Measurements from ENCODE around the gene SHBG. TPM values are rescaled to one million over a fixed set of nuclear protein-coding genes. Genes with fewer than 3 reads are reported as not detected.

The SHBG gene
- total RNA-seq, 1 donor from 2014 or later: 1.4 TPM

DNA sequence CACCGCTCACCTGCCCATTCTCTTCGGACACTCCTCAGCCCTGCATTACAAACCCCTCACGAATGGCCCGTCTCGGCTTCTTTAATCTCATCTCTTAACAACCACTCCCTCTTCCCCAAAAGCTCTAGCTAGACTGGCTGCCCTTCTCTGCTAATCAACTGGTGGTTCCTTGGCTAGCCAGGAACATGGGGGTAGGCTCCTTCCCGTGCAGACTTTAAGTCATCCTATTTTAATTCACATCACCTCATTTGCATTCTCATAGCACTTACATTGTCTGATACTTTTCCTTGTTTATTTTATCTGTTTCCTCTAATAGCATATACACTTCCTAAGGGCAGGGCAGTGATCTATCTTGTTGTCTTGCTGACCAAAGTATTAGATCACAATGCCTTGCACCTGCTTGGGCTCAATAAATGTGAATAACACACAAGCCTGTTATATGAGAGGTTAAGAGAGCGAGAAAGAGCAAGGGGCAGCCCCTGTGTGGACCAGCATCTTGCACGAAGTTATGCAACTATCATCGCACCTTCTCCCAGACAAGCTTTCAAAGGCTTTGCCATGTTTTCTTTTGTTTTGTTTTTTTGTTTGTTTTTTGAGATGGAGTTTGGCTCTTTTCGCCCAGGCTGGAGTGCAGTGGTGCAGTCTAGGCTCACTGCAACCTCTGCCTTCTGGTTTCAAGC lies 47.6 kb downstream of the SHBG start:
- no peak overlapping the region for H3K27ac Mint-ChIP-seq (ENCODE audit: unreplicated experiment)
- TF ChIP-seq, protein P1, sequence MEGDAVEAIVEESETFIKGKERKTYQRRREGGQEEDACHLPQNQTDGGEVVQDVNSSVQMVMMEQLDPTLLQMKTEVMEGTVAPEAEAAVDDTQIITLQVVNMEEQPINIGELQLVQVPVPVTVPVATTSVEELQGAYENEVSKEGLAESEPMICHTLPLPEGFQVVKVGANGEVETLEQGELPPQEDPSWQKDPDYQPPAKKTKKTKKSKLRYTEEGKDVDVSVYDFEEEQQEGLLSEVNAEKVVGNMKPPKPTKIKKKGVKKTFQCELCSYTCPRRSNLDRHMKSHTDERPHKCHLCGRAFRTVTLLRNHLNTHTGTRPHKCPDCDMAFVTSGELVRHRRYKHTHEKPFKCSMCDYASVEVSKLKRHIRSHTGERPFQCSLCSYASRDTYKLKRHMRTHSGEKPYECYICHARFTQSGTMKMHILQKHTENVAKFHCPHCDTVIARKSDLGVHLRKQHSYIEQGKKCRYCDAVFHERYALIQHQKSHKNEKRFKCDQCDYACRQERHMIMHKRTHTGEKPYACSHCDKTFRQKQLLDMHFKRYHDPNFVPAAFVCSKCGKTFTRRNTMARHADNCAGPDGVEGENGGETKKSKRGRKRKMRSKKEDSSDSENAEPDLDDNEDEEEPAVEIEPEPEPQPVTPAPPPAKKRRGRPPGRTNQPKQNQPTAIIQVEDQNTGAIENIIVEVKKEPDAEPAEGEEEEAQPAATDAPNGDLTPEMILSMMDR (IDR thresholded peaks at IDR 0.05): no peak
- H3K4me1 Mint-ChIP-seq (ENCODE audit: unreplicated experiment): peaks cover 2% of the 10 kb centered on the region
- H3K27me3 Mint-ChIP-seq (ENCODE audit: unreplicated experiment): no peaks in the 10 kb centered on the region
- peaks cover 26% of the 10 kb centered on the region for H3K36me3 Mint-ChIP-seq (ENCODE audit: unreplicated experiment)
- no peak for DNase-seq (ENCODE audit: extremely low spot score, unreplicated experiment)
- H3K4me3 Mint-ChIP-seq (ENCODE audit: unreplicated experiment): no peak overlapping the region
- H3K9me3 Mint-ChIP-seq (ENCODE audit: unreplicated experiment): peaks cover 6% of the 10 kb centered on the region

Other genes with a start within 250 kb of the SHBG start
- gene TNK1, start 249.0 kb upstream of the SHBG start, total RNA-seq: not detected in 2 replicates
- 73.9 and 81.4 TPM in 2 replicates for gene PLSCR3, start 235.6 kb upstream of the SHBG start, total RNA-seq
- 40.7 and 45.9 TPM in 2 replicates for gene TMEM256, start 226.0 kb upstream of the SHBG start, total RNA-seq
- gene NLGN2, start 222.3 kb upstream of the SHBG start, total RNA-seq: 53.8 and 56.8 TPM in 2 replicates
- gene SPEM1, start 209.8 kb upstream of the SHBG start, total RNA-seq: not detected in 2 replicates
- not detected in 2 replicates for gene SPEM2, start 204.5 kb upstream of the SHBG start, total RNA-seq
- gene SPEM3, start 201.3 kb upstream of the SHBG start, total RNA-seq: not detected in 2 replicates
- 6.4 and 6.7 TPM in 2 replicates for gene TMEM102, start 194.7 kb upstream of the SHBG start, total RNA-seq
- gene FGF11, start 190.6 kb upstream of the SHBG start, total RNA-seq: 1.3 and 1.5 TPM in 2 replicates
- gene CHRNB1, start 185.1 kb upstream of the SHBG start, total RNA-seq: 9.3 and 11.0 TPM in 2 replicates
- gene ZBTB4, start 150.5 kb upstream of the SHBG start, total RNA-seq: 47.9 and 49.7 TPM in 2 replicates
- gene SLC35G6, start 148.7 kb upstream of the SHBG start, total RNA-seq: not detected in 2 replicates
- gene POLR2A, start 145.8 kb upstream of the SHBG start, total RNA-seq: 148 and 149 TPM in 2 replicates
- 14.6 and 15.0 TPM in 2 replicates for gene TNFSF12, start 81.1 kb upstream of the SHBG start, total RNA-seq
- 1.3 and 1.5 TPM in 2 replicates for gene TNFSF13, start 71.4 kb upstream of the SHBG start, total RNA-seq
- 52.5 and 53.7 TPM in 2 replicates for gene SENP3, start 68.2 kb upstream of the SHBG start, total RNA-seq
- 1.1 TPM in 2 replicates for gene CD68, start 50.5 kb upstream of the SHBG start, total RNA-seq
- 34.2 and 42.2 TPM in 2 replicates for gene MPDU1, start 46.3 kb upstream of the SHBG start, total RNA-seq
- gene SOX15, start 40.0 kb upstream of the SHBG start, total RNA-seq: 0.78 TPM in 2 replicates
- 48.7 and 50.7 TPM in 2 replicates for gene FXR2, start 15.2 kb upstream of the SHBG start, total RNA-seq
- 134 and 135 TPM in 2 replicates for gene SAT2, start 2.3 kb upstream of the SHBG start, total RNA-seq
- 2.4 and 3.0 TPM in 2 replicates for gene ATP1B2, start 20.8 kb downstream of the SHBG start, total RNA-seq
- gene TP53, start 57.4 kb downstream of the SHBG start, total RNA-seq: 98.7 and 99.5 TPM in 2 replicates
- gene WRAP53, start 58.3 kb downstream of the SHBG start, total RNA-seq: 11.8 and 13.4 TPM in 2 replicates
- gene EFNB3, start 75.1 kb downstream of the SHBG start, total RNA-seq: 12.3 and 12.7 TPM in 2 replicates
- gene DNAH2, start 87.6 kb downstream of the SHBG start, total RNA-seq: 0.03 and 0.05 TPM in 2 replicates
- 52.9 and 53.7 TPM in 2 replicates for gene KDM6B, start 204.1 kb downstream of the SHBG start, total RNA-seq
- gene TMEM88, start 224.9 kb downstream of the SHBG start, total RNA-seq: 3.4 TPM in 2 replicates
- 65.8 and 66.2 TPM in 2 replicates for gene NAA38, start 227.4 kb downstream of the SHBG start, total RNA-seq
- gene CYB5D1, start 227.9 kb downstream of the SHBG start, total RNA-seq: 8.5 and 10.2 TPM in 2 replicates

All from osteocyte (in vitro differentiated cells).